22Rv1 (cell line): Measurements from ENCODE around the gene TPD52L3.

Source experiments
- CTCF ChIP-seq: fragments of 450-650 bp; IDR thresholded peaks from 2 replicates; pipeline ENCODE4 v1.5.1; 2017; ENCODE audit warnings: mild to moderate bottlenecking
- ZFX ChIP-seq: fragments of 450-650 bp; IDR thresholded peaks from 2 replicates; pipeline ENCODE4 v1.6.1; 2017; ENCODE audit warnings: antibody characterized with exemption, borderline replicate concordance

GRCh38 chr9:6305954-6306563 is 22.1 kb upstream of the TPD52L3 start:
- peak; percentile 72 for TF ChIP-seq CTCF
- TF ChIP-seq ZFX: no peak
